KOPT-K1 (cell line): ENCODE measurements around the gene SPAG16.
"Not testable (repeated sequence)": the region's sequence is repeated elsewhere in the genome, so short reads cannot be mapped to it uniquely, and the experiment has no call there.

ENCODE experiments used
- H3K27ac ChIP-seq: fragments of 200-600 bp; sonication (generic); 2 replicates; pipeline ENCODE4 v1.5.1; 2016; ENCODE audit warnings: antibody characterized with exemption, mild to moderate bottlenecking, low read depth, low read length; ENCODE audit not compliant: poor library complexity, severe bottlenecking
- H3K36me3 ChIP-seq: fragments of 200-600 bp; sonication (generic); 2 replicates; pipeline ENCODE4 v1.5.1; 2017; ENCODE audit warnings: antibody characterized with exemption, mild to moderate bottlenecking, low read length, moderate library complexity; ENCODE audit not compliant: insufficient read depth
- H3K9me3 ChIP-seq: fragments of 200-600 bp; sonication (generic); 2 replicates; pipeline ENCODE4 v1.5.1; 2017; ENCODE audit warnings: antibody characterized with exemption, low read length, mild to moderate bottlenecking; ENCODE audit not compliant: insufficient read depth, poor library complexity, severe bottlenecking

SPAG16 gene

GRCh38 chr2:213710164-213710563, 425.9 kb downstream of the SPAG16 start:
- no peaks in the 10 kb centered on the region for H3K36me3 ChIP-seq
- no peak overlapping the region for H3K27ac ChIP-seq
- H3K9me3 ChIP-seq, result no peaks in the 10 kb centered on the region

DNA sequence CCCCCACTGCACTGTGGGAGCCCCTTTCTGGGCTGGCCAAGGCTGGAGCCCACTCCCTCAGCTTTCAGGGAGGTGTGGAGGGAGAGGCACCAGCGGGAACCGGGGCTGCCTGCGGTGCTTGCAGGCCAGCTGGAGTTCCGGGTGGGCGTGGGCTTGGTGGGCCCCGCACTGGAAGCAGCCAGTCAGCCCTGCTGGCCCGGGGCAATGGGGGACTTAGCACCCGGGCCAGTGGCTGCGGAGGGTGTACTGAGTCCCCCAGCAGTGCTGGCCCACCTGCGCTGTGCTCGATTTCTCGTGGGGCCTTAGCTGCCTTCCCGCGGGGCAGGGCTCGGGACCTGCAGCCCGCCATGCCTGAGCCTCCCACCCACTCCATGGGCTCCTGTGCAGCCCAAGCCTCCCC, 434.1 kb downstream of the SPAG16 start:
- not testable (repeated sequence) for H3K36me3 ChIP-seq, H3K9me3 ChIP-seq

GRCh38 chr2:213722565-213722964, 438.3 kb downstream of the SPAG16 start:
- H3K36me3 ChIP-seq, result no peaks in the 10 kb centered on the region
- H3K27ac ChIP-seq, result no peak overlapping the region
- H3K9me3 ChIP-seq, result no peaks in the 10 kb centered on the region

More for the DNA sequence above, 434.1 kb downstream of the SPAG16 start:
- not testable (repeated sequence) for H3K27ac ChIP-seq

DNA sequence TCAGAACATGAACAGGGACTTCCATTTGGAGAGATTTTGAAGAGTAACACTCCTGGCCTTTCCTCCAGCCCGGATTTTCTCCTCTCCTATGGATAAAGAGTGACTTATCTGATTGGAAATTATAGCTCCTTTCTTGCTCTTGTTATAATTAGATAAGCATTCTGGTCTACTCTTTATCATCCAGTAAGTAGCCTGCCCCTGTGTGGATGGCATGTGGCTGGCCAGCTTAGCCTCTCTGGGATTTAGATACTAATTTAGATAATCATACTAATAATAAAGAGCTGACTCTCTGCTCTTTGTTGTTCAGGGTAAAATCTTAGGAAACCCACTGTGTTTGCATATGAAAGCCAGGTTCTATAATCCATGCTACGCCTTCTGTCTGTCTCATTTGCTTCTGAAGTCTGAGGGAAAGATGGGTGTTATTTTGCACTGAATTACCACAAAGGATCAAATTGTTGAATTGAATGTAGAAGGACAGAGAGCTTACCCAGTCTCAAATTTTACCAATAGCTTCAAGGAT, 438.8 kb downstream of the SPAG16 start:
- Histone ChIP-seq H3K27ac (no peak overlapping the region), H3K9me3 (no peaks in the 10 kb centered on the region), H3K36me3 (no peaks in the 10 kb centered on the region)

- H3K27ac ChIP-seq, result no peak overlapping the region
- no peaks in the 10 kb centered on the region for H3K36me3 ChIP-seq
- no peaks in the 10 kb centered on the region for H3K9me3 ChIP-seq
Observed at GRCh38 chr2:213723707-213724106, 439.4 kb downstream of the SPAG16 start.

GRCh38 chr2:213726101-213726500, 441.8 kb downstream of the SPAG16 start:
- Histone ChIP-seq H3K36me3 (no peaks in the 10 kb centered on the region), H3K27ac (no peak overlapping the region), H3K9me3 (no peaks in the 10 kb centered on the region)

GRCh38 chr2:213733893-213734292, 449.6 kb downstream of the SPAG16 start:
- no peaks in the 10 kb centered on the region for H3K9me3 ChIP-seq
- no peaks in the 10 kb centered on the region for H3K36me3 ChIP-seq
- H3K27ac ChIP-seq, result no peak overlapping the region

- H3K36me3 ChIP-seq, result no peaks in the 10 kb centered on the region
- no peaks in the 10 kb centered on the region for H3K9me3 ChIP-seq
- no peak overlapping the region for H3K27ac ChIP-seq
Observed at GRCh38 chr2:213740453-213740852, 456.2 kb downstream of the SPAG16 start.

GRCh38 chr2:213751446-213751845, 467.2 kb downstream of the SPAG16 start:
- Histone ChIP-seq H3K36me3 (no peaks in the 10 kb centered on the region), H3K27ac (no peak overlapping the region), H3K9me3 (no peaks in the 10 kb centered on the region)

- no peaks in the 10 kb centered on the region for H3K36me3 ChIP-seq
- H3K9me3 ChIP-seq, result no peaks in the 10 kb centered on the region
- no peak overlapping the region for H3K27ac ChIP-seq
Observed at GRCh38 chr2:213752575-213752974, 468.3 kb downstream of the SPAG16 start.

DNA sequence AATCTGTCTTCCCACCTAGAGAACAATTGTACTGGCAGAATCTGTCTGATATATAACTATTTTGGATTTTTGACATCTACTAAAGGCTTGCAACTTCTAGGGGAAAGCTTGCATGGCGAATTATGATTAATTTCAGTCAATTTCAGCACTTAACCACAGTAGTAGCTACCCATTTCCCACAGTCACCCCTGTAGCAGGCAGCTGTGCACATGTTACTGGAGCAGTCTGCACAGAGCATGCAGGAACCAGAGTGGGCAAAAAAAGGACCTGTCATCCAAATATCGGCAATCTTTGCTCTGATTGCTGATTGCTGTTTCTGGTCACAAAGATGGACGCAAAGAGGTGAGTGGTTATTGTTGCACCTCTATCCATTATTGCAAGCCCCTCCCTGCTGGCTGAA, 473.3 kb downstream of the SPAG16 start:
- Histone ChIP-seq H3K27ac (no peak overlapping the region), H3K36me3 (no peaks in the 10 kb centered on the region), H3K9me3 (no peaks in the 10 kb centered on the region)

DNA sequence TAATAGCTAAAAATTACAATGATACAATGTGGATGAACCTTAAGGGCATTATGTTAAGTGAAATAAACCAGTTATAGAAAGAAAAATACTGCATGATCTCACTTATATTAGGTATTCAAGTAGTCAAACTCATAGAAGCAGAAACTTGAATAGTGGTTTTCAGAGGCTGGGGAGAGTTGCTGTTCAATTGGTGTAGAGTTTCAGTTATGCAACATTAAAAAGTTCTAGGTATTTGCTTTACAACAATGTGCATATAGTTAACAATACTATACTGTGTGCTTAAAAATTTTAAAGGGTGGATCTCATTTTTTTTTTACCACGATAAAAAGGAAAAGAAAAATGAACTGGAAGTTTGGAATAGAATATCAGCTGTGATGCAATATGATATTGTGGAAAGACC, 479.1 kb downstream of the SPAG16 start:
- Histone ChIP-seq H3K27ac (no peak overlapping the region), H3K9me3 (no peaks in the 10 kb centered on the region), H3K36me3 (no peaks in the 10 kb centered on the region)

GRCh38 chr2:213763963-213764362, 479.7 kb downstream of the SPAG16 start:
- no peaks in the 10 kb centered on the region for H3K9me3 ChIP-seq
- no peak overlapping the region for H3K27ac ChIP-seq
- H3K36me3 ChIP-seq, result no peaks in the 10 kb centered on the region

DNA sequence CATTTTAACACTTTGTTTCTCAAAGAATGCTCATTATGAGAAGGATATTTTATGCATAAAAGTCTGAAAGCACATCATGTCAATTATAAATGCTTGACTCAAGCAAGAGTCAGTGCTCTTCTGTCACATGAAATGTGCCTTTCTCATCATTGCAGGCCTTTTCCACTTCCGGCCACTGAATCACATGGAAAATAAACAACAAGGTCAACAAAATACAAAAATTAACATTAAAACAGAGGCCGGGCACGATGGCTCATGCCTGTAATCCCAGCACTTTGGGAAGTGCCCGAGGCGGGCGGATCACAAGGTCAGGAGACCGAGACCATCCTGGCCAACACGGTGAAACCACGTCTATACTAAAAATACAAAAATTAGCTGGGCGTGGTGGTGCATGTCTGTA, 480.6 kb downstream of the SPAG16 start:
- H3K9me3 ChIP-seq, result no peaks in the 10 kb centered on the region
- no peak overlapping the region for H3K27ac ChIP-seq
- H3K36me3 ChIP-seq, result no peaks in the 10 kb centered on the region

DNA sequence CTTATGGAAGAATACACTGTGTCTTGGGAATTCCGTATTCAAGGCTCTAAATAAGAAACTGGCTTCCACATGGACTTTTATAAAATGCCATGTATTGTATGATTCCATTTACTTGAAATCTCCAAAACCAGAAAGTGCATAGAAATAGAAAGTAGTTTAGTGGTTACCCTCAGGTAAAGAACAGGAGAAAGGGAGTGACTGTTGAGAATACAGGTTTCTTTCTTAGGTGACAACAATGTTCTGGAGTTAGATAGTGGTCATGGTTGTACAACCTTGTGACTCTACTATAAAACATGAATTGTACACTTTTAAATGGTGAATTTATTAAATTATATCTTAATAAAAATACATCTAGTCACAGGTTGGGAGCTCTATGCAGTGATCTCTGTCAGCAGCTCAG, 481.8 kb downstream of the SPAG16 start:
- Histone ChIP-seq H3K27ac (no peak overlapping the region), H3K36me3 (no peaks in the 10 kb centered on the region), H3K9me3 (no peaks in the 10 kb centered on the region)

- H3K36me3 ChIP-seq, result no peaks in the 10 kb centered on the region
- no peak overlapping the region for H3K27ac ChIP-seq
- no peaks in the 10 kb centered on the region for H3K9me3 ChIP-seq
Observed at GRCh38 chr2:213766465-213766901, 482.2 kb downstream of the SPAG16 start.
